HepG2 (cell line): ENCODE measurements around the gene FBXO44. TPM values are rescaled to one million over a fixed set of nuclear protein-coding genes. Genes with fewer than 3 reads are reported as not detected.
A peak's percentile ranks its signal among the peaks of the same experiment; 100 is the strongest.

ENCODE experiments used
- CCAR2 ChIP-seq: fragments of 200-400 bp; formaldehyde crosslinking; optimal IDR thresholded peaks from 2 replicates; pipeline ENCODE3; 2018; ENCODE audit warnings: low read depth, mild to moderate bottlenecking, low read length, moderate library complexity
- MEF2D ChIP-seq: sonication (generic); formaldehyde crosslinking; IDR thresholded peaks from 2 replicates; pipeline ENCODE4 v1.5.1; 2020; ENCODE audit warnings: mild to moderate bottlenecking, missing genetic modification reagents
- MTF1 ChIP-seq: sonication (generic); formaldehyde crosslinking; IDR thresholded peaks from 2 replicates; pipeline ENCODE4 v1.5.0; 2020; ENCODE audit warnings: missing genetic modification reagents
- MYC ChIP-seq: sonication (generic); formaldehyde crosslinking; IDR thresholded peaks from 2 replicates; pipeline ENCODE4 v1.9.0; 2021; ENCODE audit warnings: missing genetic modification reagents, borderline replicate concordance
- PHF21A ChIP-seq: sonication (generic); formaldehyde crosslinking; IDR thresholded peaks from 2 replicates; pipeline ENCODE4 v1.5.0; 2020; ENCODE audit warnings: mild to moderate bottlenecking, missing genetic modification reagents
- POLR2AphosphoS5 ChIP-seq: IDR thresholded peaks from 2 replicates; pipeline ENCODE4 v1.6.1; 2012; ENCODE audit warnings: low read depth, low read length
- RFX3 ChIP-seq: IDR thresholded peaks from 2 replicates; pipeline ENCODE4 v1.6.1; 2016; ENCODE audit warnings: missing biosample characterization, missing genetic modification reagents
- SNAPC2 ChIP-seq: sonication (generic); formaldehyde crosslinking; IDR thresholded peaks from 2 replicates; pipeline ENCODE4 v1.8.1; 2022; ENCODE audit warnings: mild to moderate bottlenecking, missing genetic modification reagents
- SOX6 ChIP-seq, 2 experiments: fragments of 450-650 bp in 1 of 2; sonication (generic) in 1 of 2; formaldehyde crosslinking in 1 of 2; IDR thresholded peaks; 2 replicates each; pipeline versions ENCODE4 v1.4.0 to v1.6.1; 2017 to 2020; ENCODE audit warnings: antibody characterized with exemption in 1 of 2, mild to moderate bottlenecking in 1 of 2, missing genetic modification reagents in 1 of 2
- SP1 ChIP-seq, 2 experiments: fragments of 450-650 bp in 1 of 2; sonication (generic) in 1 of 2; formaldehyde crosslinking in 1 of 2; IDR thresholded peaks; 2 replicates each; pipeline versions ENCODE4 v1.4.0 to v1.6.1; 2016 to 2020; ENCODE audit warnings: missing genetic modification reagents in 1 of 2
- TCF12 ChIP-seq, 2 experiments: fragments of 450-650 bp in 1 of 2; sonication (generic) in 1 of 2; formaldehyde crosslinking in 1 of 2; IDR thresholded peaks; 2 replicates each; pipeline versions ENCODE4 v1.6.1 to v1.8.0; 2017 to 2022; ENCODE audit warnings: antibody characterized with exemption in 1 of 2, mild to moderate bottlenecking in 1 of 2, missing genetic modification reagents in 1 of 2, moderate library complexity in 1 of 2
- ZNF138 ChIP-seq: sonication (generic); formaldehyde crosslinking; IDR thresholded peaks from 2 replicates; pipeline ENCODE4 v1.5.0; 2020; ENCODE audit warnings: mild to moderate bottlenecking, low read depth, missing genetic modification reagents
- ZNF83 ChIP-seq: sonication (generic); formaldehyde crosslinking; IDR thresholded peaks from 2 replicates; pipeline ENCODE4 v1.4.0; 2020; ENCODE audit warnings: missing genetic modification reagents, mild to moderate bottlenecking, borderline replicate concordance
- polyA plus RNA-seq, 8 experiments: library from polyadenylated mRNA; depleted of rRNA in 3 of 8; stranded (reverse) in 7 of 8; unstranded in 1 of 8; fragments of >200 nt; fragmentation: Illumina TruSeq in 4 of 8; extraction: Trizol in 4 of 8; gene quantifications; 2 replicates each; pipeline versions ENCODE4 v1.2.1 to v1.2.3, GENCODE V29; 2011 to 2016; ENCODE audit warnings: low read depth in 4 of 8, missing spikeins in 1 of 8, mixed read lengths in 1 of 8; ENCODE audit not compliant: insufficient read depth in 1 of 8
- total RNA-seq, 5 experiments: library from RNA; depleted of rRNA; stranded (reverse); fragments of >200 nt; fragmentation: Illumina TruSeq; extraction: Trizol; gene quantifications; 2 replicates each; pipeline ENCODE4 v1.2.3, GENCODE V29; 2016; ENCODE audit warnings: low read depth in 1 of 5
- TF ChIP-seq, protein P1 (sequence below): sonication (generic); formaldehyde crosslinking; IDR thresholded peaks from one replicate; pipeline ENCODE4 v1.5.1; 2020; ENCODE audit warnings: mild to moderate bottlenecking, missing genetic modification reagents; ENCODE audit errors: not compliant biosample characterization
- TF ChIP-seq, protein P2 (sequence below): IDR thresholded peaks from 2 replicates; pipeline ENCODE4 v1.6.1; 2016; ENCODE audit warnings: missing biosample characterization, missing genetic modification reagents, low read depth
- TF ChIP-seq, protein P3 (sequence below): sonication (generic); formaldehyde crosslinking; IDR thresholded peaks from 2 replicates; pipeline ENCODE4 v1.5.0; 2020; ENCODE audit warnings: mild to moderate bottlenecking, missing genetic modification reagents

FBXO44 gene
- total and polyA plus RNA-seq, 2 of the 13 experiments (the other 11 are each of a cell fraction or from before 2014, with no cell fraction given), result 22.4 to 27.9 TPM

DNA sequence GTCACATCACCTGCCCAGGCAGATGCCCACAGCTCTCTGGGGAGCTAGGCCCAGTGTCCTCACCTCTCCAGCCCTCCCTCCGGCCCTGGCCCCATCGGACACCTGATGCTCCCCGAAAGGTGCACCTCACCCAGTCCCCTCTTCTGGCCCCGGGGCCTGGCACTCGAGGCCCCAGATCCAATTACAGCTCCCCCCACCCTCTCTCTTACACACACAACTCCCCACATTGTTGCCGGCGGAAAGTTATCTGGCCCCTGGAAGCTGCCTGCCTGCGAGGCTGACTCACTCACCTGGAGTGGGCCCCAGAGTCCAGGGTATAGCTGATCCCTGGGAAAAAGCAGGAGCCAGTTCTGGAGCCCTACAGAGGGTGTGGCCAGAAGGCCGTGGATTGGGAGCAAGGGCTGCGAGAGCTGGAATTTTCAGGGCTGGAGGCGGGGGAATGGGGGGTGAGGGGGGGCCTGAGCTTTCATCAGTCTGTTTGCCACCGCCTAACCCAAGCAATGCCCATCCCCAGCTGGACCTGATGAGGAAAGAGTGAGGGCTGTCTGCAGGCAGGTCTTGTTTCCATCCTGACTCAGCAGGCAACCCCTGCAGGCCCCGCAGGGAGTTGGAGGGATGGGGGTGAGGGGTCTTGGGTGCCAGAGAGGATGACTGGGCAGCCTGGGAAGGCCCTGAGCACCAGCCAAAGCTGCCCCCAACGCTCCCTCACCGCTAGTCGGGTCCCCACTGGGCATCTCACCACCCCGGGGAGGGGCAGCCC is 1.4 kb upstream of the FBXO44 start (continued):
- TF ChIP-seq, protein P1, sequence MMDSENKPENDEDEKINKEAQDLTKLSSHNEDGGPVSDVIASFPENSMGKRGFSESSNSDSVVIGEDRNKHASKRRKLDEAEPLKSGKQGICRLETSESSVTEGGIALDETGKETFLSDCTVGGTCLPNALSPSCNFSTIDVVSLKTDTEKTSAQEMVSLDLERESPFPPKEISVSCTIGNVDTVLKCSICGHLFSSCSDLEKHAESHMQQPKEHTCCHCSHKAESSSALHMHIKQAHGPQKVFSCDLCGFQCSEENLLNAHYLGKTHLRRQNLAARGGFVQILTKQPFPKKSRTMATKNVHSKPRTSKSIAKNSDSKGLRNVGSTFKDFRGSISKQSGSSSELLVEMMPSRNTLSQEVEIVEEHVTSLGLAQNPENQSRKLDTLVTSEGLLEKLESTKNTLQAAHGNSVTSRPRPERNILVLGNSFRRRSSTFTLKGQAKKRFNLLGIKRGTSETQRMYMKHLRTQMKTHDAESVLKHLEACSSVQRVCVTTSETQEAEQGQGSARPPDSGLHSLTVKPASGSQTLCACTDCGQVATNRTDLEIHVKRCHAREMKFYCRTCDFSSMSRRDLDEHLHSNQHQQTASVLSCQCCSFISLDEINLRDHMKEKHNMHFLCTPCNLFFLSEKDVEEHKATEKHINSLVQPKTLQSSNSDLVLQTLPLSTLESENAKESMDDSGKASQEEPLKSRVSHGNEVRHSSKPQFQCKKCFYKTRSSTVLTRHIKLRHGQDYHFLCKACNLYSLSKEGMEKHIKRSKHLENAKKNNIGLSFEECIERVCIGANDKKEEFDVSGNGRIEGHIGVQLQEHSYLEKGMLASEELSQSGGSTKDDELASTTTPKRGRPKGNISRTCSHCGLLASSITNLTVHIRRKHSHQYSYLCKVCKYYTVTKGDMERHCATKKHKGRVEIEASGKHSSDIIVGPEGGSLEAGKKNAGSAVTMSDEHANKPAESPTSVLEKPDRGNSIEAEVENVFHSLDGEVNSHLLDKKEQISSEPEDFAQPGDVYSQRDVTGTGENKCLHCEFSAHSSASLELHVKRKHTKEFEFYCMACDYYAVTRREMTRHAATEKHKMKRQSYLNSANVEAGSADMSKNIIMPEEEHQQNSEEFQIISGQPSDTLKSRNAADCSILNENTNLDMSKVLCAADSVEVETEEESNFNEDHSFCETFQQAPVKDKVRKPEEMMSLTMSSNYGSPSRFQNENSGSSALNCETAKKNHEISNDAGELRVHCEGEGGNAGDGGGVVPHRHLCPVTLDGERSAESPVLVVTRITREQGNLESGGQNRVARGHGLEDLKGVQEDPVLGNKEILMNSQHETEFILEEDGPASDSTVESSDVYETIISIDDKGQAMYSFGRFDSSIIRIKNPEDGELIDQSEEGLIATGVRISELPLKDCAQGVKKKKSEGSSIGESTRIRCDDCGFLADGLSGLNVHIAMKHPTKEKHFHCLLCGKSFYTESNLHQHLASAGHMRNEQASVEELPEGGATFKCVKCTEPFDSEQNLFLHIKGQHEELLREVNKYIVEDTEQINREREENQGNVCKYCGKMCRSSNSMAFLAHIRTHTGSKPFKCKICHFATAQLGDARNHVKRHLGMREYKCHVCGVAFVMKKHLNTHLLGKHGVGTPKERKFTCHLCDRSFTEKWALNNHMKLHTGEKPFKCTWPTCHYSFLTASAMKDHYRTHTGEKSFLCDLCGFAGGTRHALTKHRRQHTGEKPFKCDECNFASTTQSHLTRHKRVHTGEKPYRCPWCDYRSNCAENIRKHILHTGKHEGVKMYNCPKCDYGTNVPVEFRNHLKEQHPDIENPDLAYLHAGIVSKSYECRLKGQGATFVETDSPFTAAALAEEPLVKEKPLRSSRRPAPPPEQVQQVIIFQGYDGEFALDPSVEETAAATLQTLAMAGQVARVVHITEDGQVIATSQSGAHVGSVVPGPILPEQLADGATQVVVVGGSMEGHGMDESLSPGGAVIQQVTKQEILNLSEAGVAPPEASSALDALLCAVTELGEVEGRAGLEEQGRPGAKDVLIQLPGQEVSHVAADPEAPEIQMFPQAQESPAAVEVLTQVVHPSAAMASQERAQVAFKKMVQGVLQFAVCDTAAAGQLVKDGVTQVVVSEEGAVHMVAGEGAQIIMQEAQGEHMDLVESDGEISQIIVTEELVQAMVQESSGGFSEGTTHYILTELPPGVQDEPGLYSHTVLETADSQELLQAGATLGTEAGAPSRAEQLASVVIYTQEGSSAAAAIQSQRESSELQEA (CRISPR knock-in tag), result no peak
- TF ChIP-seq SOX6 (IDR thresholded peaks at IDR 0.05) (no peak), SOX6 (CRISPR knock-in tag; IDR thresholded peaks at IDR 0.05) (peak; percentile 56), MEF2D (peak; percentile 55; the same call in 1 of the 2 replicates), ZNF138 (no peak), CCAR2 (peak; percentile 68), MYC (CRISPR knock-in tag) (peak; percentile 25; the same call in 1 of the 2 replicates), ZNF83 (CRISPR knock-in tag) (no peak), SP1 (IDR thresholded peaks at IDR 0.05) (no peak), SP1 (CRISPR knock-in tag; IDR thresholded peaks at IDR 0.05) (no peak), POLR2AphosphoS5 (peak; percentile 67), RFX3 (CRISPR knock-in tag) (no peak), TCF12 (IDR thresholded peaks at IDR 0.05) (no peak), TCF12 (CRISPR knock-in tag; IDR thresholded peaks at IDR 0.05) (no peak), SNAPC2 (no peak; the same call in 1 of the 2 replicates), MTF1 (CRISPR knock-in tag) (no peak), PHF21A (CRISPR knock-in tag) (peak; percentile 83)
- TF ChIP-seq, protein P2, sequence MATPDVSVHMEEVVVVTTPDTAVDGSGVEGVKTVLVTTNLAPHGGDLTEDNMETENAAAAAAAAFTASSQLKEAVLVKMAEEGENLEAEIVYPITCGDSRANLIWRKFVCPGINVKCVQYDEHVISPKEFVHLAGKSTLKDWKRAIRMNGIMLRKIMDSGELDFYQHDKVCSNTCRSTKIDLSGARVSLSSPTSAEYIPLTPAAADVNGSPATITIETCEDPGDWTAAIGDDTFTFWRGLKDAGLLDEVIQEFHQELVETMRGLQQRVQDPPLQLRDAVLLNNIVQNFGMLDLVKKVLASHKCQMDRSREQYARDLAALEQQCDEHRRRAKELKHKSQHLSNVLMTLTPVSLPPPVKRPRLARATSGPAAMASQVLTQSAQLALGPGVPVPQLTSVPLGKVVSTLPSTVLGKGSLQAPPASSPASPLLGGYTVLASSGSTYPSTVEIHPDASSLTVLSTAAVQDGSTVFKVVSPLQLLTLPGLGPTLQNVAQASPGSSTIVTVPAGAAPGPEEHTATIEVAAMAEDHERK (CRISPR knock-in tag), result no peak
- TF ChIP-seq, protein P3, sequence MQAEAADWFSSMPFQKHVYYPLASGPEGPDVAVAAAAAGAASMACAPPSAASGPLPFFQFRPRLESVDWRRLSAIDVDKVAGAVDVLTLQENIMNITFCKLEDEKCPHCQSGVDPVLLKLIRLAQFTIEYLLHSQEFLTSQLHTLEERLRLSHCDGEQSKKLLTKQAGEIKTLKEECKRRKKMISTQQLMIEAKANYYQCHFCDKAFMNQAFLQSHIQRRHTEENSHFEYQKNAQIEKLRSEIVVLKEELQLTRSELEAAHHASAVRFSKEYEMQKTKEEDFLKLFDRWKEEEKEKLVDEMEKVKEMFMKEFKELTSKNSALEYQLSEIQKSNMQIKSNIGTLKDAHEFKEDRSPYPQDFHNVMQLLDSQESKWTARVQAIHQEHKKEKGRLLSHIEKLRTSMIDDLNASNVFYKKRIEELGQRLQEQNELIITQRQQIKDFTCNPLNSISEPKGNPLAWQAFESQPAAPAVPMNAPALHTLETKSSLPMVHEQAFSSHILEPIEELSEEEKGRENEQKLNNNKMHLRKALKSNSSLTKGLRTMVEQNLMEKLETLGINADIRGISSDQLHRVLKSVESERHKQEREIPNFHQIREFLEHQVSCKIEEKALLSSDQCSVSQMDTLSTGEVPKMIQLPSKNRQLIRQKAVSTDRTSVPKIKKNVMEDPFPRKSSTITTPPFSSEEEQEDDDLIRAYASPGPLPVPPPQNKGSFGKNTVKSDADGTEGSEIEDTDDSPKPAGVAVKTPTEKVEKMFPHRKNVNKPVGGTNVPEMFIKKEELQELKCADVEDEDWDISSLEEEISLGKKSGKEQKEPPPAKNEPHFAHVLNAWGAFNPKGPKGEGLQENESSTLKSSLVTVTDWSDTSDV (CRISPR knock-in tag), result no peak
